Hepatocyte (in vitro differentiated cells): ENCODE data around the gene USP20. TPM values are rescaled to one million over a fixed set of nuclear protein-coding genes. Genes with fewer than 3 reads are reported as not detected.
"Not testable (repeated sequence)": the region's sequence is repeated elsewhere in the genome, so short reads cannot be mapped to it uniquely, and the experiment has no call there.

ENCODE experiments used
- DNase-seq: peaks from one replicate; pipeline ENCODE4 v3.0.0-alpha.2; 2016; ENCODE audit warnings: low spot score
- H2AFZ ChIP-seq: fragments of 200-600 bp; sonication (generic); 2 replicates; pipeline ENCODE4 v1.6.0; 2016; ENCODE audit warnings: antibody characterized with exemption, mild to moderate bottlenecking
- H3K27ac ChIP-seq: fragments of 200-600 bp; sonication (generic); 2 replicates; pipeline ENCODE4 v1.5.1; 2016; ENCODE audit warnings: mild to moderate bottlenecking
- H3K27me3 ChIP-seq: fragments of 200-600 bp; sonication (generic); 2 replicates; pipeline ENCODE4 v1.6.1; 2016
- H3K36me3 ChIP-seq: fragments of 200-600 bp; sonication (generic); replicated peaks from 2 replicates; pipeline ENCODE4 v1.5.1; 2016; ENCODE audit warnings: low read depth; ENCODE audit not compliant: insufficient read depth
- H3K4me1 ChIP-seq: fragments of 200-600 bp; sonication (generic); 2 replicates; pipeline ENCODE4 v1.5.1; 2016; ENCODE audit warnings: mild to moderate bottlenecking, moderate library complexity; ENCODE audit not compliant: insufficient read depth
- H3K4me2 ChIP-seq: fragments of 200-600 bp; sonication (generic); 2 replicates; pipeline ENCODE4 v1.6.0; 2016
- H3K4me3 ChIP-seq: fragments of 200-600 bp; sonication (generic); 2 replicates; pipeline ENCODE4 v1.5.1; 2016; ENCODE audit warnings: mild to moderate bottlenecking
- H3K79me2 ChIP-seq: fragments of 200-600 bp; sonication (generic); 2 replicates; pipeline ENCODE4 v1.6.0; 2017; ENCODE audit warnings: mild to moderate bottlenecking
- H3K9me2 ChIP-seq: fragments of 200-600 bp; sonication (generic); replicated peaks from 2 replicates; pipeline ENCODE4 v1.6.0; 2017; ENCODE audit warnings: mild to moderate bottlenecking; ENCODE audit not compliant: insufficient read depth
- H3K9me3 ChIP-seq: fragments of 200-600 bp; sonication (generic); 2 replicates; pipeline ENCODE4 v1.5.1; 2016; ENCODE audit warnings: low read depth, mild to moderate bottlenecking
- H4K20me1 ChIP-seq: fragments of 200-600 bp; sonication (generic); 2 replicates; pipeline ENCODE4 v1.6.0; 2016; ENCODE audit warnings: mild to moderate bottlenecking; ENCODE audit not compliant: insufficient read depth, poor library complexity, severe bottlenecking
- CTCF ChIP-seq: fragments of 200-600 bp; sonication (generic); IDR thresholded peaks from 2 replicates; pipeline ENCODE4 v1.5.1; 2016; ENCODE audit warnings: antibody characterized with exemption, mild to moderate bottlenecking; ENCODE audit not compliant: poor library complexity
- EZH2 ChIP-seq: fragments of 200-600 bp; sonication (generic); IDR thresholded peaks from 2 replicates; pipeline ENCODE4 v1.6.1; 2016; ENCODE audit warnings: antibody characterized with exemption, mild to moderate bottlenecking, borderline replicate concordance
- EZH2phosphoT487 ChIP-seq: fragments of 200-600 bp; sonication (generic); IDR thresholded peaks from one replicate; pipeline ENCODE4 v1.6.1; 2018; ENCODE audit warnings: antibody characterized with exemption, mild to moderate bottlenecking, low read depth, moderate library complexity; ENCODE audit not compliant: unreplicated experiment, severe bottlenecking
- WGBS: methylation state at CpG from one replicate; pipeline ENCODE4 v1.1.6; 2016; ENCODE audit warnings: low lambda C conversion rate; ENCODE audit errors: missing lambda C conversion rate; 5-methylcytosine and 5-hydroxymethylcytosine counted together
- polyA plus RNA-seq: library from polyadenylated mRNA; unstranded; fragments of >200 nt; fragmentation: Nextera tagmentation; extraction: Ambion mirVana; gene quantifications from 2 replicates; pipeline ENCODE4 v1.2.1, GENCODE V29; 2016
- total RNA-seq: library from RNA; depleted of rRNA; stranded (reverse); fragments of >200 nt; gene quantifications from 2 replicates; pipeline ENCODE4 v1.2.3, GENCODE V29; 2014

The USP20 gene
- total and polyA plus RNA-seq, 2 experiments from 2014 or later, result 10.6 to 29.0 TPM

- Histone ChIP-seq H3K9me3 (no peaks in the 10 kb centered on the region), H3K4me2 (no peak overlapping the region), H4K20me1 (no peaks in the 10 kb centered on the region), H3K27me3 (no peaks in the 10 kb centered on the region), H3K9me2 (no peaks in the 10 kb centered on the region), H3K79me2 (no peaks in the 10 kb centered on the region), H3K27ac (no peak overlapping the region), H3K36me3 (no peaks in the 10 kb centered on the region), H3K4me3 (no peak overlapping the region), H2AFZ (no peak overlapping the region), H3K4me1 (peaks cover 31% of the 10 kb centered on the region)
- no peak for DNase-seq
- TF ChIP-seq EZH2phosphoT487 (no peak), CTCF (no peak), EZH2 (no peak)
- WGBS, result 92% methylated on average over 31 of the region's 31 CpGs
Measured at GRCh38 chr9:129889122-129889940, 54.1 kb downstream of the USP20 start.

- no peaks in the 10 kb centered on the region for H3K36me3 ChIP-seq
- no peak overlapping the region for H3K4me2 ChIP-seq
- DNase-seq, result no peak
- WGBS, result 77% methylated on average over 18 of the region's 37 CpGs
- TF ChIP-seq EZH2, result no peak
- TF ChIP-seq EZH2phosphoT487, result no peak
- no peaks in the 10 kb centered on the region for H3K9me2 ChIP-seq
- no peaks in the 10 kb centered on the region for H3K9me3 ChIP-seq
- no peaks in the 10 kb centered on the region for H3K27me3 ChIP-seq
- H3K79me2 ChIP-seq, result no peaks in the 10 kb centered on the region
- H3K27ac ChIP-seq, result no peak overlapping the region
- H4K20me1 ChIP-seq, result no peaks in the 10 kb centered on the region
- H3K4me3 ChIP-seq, result no peak overlapping the region
- peaks cover 24% of the 10 kb centered on the region for H3K4me1 ChIP-seq
- H2AFZ ChIP-seq, result no peak overlapping the region
Measured at GRCh38 chr9:129889941-129890717, 54.9 kb downstream of the USP20 start.

GRCh38 chr9:129890718-129891299 lies 55.6 kb downstream of the USP20 start:
- Histone ChIP-seq H3K4me1 (peaks cover 19% of the 10 kb centered on the region), H3K27ac (peak overlapping the region; percentile 4)
- DNase-seq, H3K4me3 ChIP-seq, H3K9me2 ChIP-seq, H4K20me1 ChIP-seq, H3K36me3 ChIP-seq, H3K9me3 ChIP-seq, H3K4me2 ChIP-seq, H3K27me3 ChIP-seq, H3K79me2 ChIP-seq, H2AFZ ChIP-seq: not testable (repeated sequence)
- 88% methylated on average over 12 of the region's 14 CpGs for WGBS

GRCh38 chr9:129891569-129891968 lies 56.3 kb downstream of the USP20 start:
- Histone ChIP-seq H2AFZ (no peak overlapping the region), H3K27me3 (no peaks in the 10 kb centered on the region), H3K36me3 (no peaks in the 10 kb centered on the region), H3K9me2 (no peaks in the 10 kb centered on the region), H3K4me1 (peaks cover 11% of the 10 kb centered on the region), H4K20me1 (no peaks in the 10 kb centered on the region), H3K27ac (peak overlapping the region; percentile 4), H3K9me3 (no peaks in the 10 kb centered on the region), H3K4me3 (no peak overlapping the region), H3K4me2 (peak overlapping the region; percentile 9), H3K79me2 (no peaks in the 10 kb centered on the region)
- TF ChIP-seq EZH2phosphoT487, result no peak
- no peak for DNase-seq
- 77% methylated on average over 4 of the region's 4 CpGs for WGBS
